NCI-H82 treated with DMSO at 0.1 percent for 48 hours (cell line): ENCODE measurements around the gene APCDD1L.
"Not testable (repeated sequence)": the region's sequence is repeated elsewhere in the genome, so short reads cannot be mapped to it uniquely, and the experiment has no call there.

Experiments used
- DNase-seq: peaks from one replicate; lab custom pipeline; 2025; ENCODE audit not compliant: unreplicated experiment; lab: John Stamatoyannopoulos, UW

Gene APCDD1L

DNA sequence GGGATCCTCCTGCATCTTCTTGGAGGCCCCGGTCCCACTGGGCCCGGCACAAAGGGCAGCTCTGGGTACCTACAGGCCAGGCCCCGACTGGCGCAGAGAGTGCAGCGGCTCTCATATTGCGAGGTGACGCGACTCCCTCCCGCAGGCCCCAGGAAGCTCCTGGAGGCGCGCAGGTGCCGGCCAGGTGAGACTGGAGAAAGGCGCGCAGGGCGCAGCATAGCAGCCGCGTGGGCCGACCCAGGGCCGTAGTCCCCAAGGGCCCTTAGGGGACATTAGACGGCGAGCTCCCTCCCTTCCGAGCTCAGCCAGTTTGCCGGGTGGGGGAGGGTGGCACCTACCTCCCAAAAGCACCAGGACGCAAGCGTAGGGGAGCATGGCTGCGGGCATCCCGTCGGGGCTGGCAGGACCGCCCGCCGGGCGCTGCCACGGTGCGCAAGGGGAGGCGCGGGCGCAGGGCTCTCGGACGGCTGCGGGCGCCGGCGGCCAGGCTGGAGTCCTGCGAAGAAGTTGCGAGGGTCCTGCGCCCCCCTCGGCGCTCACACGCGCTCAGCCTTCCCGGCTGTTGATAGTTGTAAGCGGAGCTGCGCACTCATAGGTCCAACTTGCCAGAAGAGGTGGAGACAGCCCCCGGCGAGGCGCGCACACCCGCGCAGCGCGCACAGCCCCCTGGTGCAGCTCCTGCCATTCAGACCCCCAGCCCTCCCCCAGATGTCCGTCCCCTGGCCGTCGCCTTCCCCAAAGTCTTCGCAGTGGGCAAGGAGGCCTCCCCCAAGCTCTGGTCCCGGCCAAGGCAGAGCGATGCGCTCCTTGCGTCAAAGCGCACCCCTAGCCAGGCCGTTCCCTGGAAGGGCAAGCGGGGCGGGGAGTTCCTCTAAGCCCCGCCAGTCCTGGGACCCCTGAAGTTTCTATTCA lies 622 bp downstream of the APCDD1L start:
- no peak for DNase-seq

DNA sequence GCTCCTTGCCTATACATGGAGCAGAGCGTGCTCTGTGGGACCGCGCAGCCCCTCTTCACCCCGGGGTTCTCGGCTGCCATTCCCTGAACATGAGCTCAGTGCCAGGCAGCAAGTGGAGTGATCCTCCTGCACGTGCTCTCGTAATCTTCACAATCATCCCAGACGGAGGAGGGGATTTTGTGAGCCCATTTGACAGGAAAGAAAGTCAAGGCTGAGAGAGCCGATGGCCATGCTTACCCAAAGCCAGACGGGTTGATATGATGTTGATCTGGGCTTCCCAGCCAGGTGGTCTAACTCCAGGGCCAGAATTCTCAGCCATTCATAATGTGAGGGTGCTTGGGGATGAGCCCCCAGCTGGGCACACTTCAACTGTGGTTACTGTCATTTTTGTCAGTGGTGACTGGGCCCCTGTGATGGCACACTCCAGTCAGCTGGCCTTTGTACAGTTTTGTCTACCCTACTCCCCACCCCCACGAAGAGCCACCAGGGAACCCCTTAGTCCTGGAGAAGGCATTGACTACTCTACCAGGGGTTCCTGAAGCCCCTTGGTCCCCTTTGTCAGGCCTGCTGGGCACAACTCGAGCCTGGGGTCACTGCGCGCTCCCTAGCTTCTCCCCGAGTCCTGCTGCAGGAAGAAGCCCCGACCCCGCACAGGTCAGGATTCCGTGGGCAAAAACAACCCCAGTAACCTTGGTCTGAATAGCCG lies 1.5 kb downstream of the APCDD1L start:
- DNase-seq = no peak

DNA sequence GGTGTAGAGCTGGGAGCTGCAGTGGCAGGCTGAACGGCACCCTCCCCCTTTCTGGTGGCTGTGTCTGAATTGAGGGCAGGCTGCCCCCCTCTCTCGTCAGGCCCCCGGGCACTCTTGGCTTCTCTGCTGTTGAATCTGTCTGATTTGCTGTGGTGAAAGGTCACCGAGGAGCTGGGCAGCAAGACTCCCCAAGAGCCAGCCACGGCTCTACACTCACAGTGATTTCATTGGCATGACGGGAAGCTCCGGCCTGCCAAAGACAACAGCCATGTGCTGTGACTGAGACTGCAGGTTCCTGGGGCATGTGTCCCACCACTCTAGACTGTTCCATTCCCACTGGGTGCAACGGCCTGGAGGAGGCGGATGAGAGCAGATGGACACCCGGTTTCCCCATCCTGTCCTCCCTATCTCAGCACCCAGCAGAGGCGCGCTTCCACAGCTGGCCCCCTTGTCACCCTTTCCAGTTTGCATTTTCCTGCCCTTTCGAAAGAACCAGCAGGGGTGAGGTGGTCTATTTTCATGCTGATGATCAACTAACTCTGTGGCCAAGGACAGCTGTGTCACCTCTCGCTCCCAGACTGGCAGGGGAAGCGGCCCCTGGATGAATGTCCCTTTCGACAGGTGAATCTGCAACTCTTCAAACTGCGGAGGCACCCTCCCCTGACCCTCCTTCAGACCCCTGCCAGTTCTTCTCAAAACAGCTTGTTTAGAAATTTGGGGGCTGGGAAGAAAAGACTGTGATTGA lies 2.2 kb downstream of the APCDD1L start:
- no peak for DNase-seq

DNA sequence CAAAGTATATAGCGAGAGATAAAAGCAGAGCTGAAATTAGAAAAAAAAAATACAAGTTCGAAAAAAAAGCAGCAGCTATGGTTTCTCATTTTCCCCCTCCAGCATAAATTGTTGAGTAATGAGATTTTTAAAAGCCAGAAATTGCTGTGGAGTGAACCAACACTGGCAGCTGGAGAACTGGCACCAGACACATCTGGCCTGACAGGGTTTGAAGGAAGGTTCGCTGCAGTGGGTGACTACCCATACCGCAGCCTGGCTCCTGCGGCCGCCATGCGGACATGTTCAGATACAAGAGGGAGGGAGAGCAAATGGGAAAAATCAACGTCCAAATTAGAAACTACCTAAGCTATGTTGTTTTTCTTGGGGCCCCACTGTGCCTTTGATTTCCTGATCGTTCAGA lies 3.3 kb downstream of the APCDD1L start:
- DNase-seq = no peak

DNA sequence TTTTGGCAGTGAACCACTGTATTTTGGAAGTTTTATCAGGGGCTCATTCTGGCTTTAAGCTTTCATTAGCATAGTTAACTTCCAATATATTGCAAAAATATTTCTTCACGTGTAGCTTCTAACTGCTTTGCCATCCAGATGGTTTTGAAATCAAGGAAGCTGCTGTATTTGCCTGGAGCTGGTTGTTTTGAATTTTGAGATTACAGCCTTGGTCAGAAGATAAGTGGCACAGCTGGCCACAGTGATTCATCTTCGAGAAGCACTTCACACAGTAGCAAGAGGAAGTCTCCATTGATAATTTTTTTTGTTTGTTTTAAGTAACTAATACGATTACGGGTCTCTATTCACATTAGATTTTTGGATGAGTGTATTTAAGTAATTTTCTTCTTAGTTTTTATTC lies 3.8 kb downstream of the APCDD1L start:
- DNase-seq = no peak

DNA sequence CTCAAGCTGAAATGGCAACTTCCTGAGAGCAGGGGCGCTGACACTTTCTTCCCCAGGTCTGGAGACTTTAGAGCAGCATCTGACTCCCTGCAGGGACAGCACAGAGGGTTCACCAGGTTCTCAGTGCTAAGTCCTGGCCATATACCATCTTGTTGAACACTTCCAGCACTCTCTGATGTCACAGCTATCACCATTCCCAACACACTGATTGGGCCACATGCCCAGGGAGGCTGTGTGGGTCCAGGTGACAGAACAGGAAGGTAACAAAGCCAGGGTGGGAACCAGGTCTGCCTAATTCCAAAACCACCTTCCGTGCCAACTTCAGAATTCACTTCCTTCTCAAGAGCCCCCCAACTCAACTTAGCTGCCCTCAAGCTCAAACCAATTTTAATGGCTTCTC lies 4.3 kb downstream of the APCDD1L start:
- DNase-seq = no peak

DNA sequence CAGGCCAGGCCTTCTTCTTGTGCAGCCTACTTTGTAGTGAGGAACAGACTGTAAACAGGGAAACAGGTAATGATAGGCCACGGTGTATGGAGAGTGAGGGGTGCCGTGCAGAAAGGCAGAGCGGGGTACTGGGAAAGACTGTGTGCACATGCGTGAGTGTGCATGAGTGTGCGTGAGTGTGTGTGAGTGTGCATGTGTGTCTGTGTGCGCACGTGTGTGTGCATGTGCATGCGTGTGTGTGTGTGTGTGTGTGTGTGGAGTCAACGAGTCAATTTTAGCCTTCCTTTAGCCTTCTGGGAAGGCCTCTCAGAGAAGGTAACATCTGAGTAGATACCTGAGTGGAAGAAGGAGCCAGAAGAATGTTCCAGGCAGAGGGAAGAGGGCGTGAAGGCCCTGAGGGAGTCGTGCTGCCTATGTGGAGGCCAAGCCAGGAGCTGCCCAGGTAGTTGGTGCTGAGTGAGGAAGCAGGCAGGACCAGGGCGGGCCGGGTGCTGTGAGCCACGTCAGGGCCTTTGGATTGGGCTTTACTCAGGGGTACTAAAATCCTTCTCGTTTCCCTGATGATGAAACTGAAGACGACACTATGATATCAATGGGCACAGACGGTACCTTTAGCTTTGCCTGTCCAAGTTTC lies 6.3 kb downstream of the APCDD1L start:
- DNase-seq = no peak

DNA sequence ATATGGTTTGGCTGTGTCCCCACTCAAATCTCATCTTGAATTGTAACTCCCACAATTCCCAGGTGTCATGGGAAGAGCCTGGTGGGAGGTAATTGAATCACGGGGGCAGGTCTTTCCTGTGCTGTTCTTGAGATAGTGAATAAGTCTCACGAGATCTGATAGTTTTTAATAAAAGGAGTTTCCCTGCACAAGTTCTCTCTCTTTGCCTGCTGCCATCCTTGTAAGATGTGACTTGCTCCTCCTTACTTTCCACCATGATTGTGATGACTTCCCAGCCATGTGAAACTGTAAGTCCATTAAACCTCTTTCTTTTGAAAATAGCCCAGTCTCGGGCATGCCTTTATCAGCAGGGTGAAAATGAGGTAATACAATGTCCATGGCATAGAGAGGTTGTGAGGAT lies 8.2 kb downstream of the APCDD1L start:
- DNase-seq = not testable (repeated sequence)

DNA sequence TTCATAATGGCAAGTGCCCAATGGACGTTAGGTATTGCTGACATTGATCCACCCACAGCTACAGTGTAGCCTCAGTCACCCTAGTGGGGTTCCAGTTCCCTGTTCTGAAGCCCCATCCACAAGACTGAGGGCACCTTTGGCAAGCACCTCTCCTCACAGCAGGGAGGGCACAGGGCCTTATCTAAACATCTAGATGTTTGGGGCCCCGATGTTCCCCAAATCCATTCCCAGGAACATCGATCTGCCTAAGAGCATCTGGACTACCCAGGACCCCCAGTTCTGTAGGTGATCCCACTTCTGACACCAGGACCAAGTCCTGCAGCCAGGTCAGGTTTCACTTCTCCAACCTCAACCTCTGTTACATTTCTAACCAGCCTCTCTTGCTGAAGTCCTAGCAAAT lies 10.6 kb downstream of the APCDD1L start:
- DNase-seq = no peak

DNA sequence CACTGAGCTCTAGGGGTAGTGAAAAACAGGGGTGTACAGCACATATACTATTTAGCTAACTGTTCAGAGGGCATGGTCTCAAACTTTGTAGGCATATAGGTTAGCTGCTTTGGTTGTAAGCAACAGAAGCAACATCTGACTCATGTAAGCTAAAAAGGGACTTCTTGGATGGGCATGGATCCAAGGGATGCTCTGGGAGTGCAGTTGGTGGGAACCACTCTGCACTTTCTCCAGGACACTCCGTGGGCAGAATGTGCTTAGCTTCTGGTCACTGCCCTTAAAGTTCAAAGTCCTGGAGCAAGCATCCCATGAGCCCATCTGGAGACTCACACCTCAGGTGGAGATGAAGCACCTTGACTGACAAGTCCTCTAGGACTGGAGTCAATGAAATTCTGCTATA lies 11.5 kb downstream of the APCDD1L start:
- no peak for DNase-seq

DNA sequence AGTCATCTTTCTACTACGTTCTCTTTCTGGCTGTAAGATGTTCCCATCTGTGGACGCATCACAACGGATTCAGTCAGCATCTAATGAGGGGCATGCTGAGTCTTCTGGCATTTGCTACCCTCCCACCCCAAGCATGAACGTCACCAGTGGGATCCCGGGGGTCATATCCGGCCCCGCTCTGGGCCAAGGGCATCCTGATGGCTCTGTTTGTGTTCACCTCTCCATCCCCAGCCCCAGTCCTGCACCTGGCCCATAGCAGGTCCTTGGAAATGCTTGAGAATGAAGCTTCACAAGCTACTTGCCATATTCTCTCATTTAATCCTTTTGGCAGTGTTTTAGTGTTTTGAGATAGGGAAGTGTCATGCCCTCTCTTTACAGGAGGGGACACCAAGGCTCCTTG lies 14.9 kb downstream of the APCDD1L start:
- no peak for DNase-seq

DNA sequence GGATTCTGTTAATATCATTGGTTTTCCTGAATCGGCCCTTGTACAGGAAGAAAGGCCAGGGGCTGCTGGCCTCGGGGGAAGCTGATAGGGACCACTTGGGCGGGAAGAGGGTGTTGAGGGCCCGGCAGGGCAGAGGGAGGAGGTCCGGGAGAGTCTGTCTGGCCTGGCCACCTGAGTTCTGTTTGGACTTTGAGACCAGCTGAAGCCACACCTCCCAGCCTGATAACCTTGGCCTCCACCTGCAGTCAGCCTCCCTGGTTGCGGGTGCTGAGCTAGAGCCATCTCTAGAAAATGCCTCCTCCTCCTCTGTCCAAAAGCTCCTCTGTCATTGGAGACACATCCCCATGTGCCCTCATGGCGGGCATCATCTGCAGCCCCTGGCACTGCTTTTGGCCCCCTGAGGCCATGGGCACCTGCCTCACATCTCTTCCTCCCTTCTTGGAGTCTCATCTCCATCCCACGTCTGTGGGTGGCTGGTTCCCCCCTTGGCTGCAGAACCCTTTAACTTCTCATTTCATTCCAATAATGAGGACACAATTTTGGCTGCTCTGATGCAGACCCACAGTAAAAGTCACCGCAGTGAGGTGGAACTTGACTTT lies 16.6 kb downstream of the APCDD1L start:
- no peak for DNase-seq

DNA sequence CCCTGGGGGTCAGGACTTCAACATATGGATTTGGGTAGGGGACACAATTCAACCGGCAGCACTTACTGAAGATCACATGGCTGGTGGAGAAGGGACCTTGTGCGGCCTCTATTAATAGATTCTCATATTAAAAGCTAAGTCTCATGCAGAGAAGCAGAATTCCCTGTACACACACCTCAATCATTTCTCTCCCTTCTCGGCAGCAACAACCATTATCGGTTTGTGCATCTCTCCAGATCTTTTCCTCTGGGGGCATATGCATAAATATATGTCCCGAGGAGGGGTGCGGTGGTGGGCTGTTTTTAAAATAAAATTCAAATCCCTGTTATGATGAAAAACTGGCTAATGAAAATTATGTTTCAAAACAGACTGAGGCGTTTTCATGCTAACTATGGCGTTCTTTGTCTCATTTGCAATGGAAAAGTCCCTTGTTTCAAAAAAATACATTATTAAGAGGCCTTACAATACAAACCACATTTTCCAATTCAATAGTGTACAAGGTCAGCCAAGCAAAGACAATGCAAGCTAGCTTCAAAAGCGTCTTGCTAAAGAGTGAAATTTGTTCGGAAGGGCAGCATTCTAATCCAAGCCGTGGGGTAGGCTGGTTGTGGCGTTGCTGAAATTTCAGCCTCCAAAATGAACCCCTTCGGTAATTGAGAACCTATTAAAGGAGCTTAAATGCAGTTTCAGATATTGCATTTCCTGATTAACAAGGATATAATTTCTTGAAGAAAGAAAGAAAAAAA lies 17.3 kb downstream of the APCDD1L start:
- no peak for DNase-seq

DNA sequence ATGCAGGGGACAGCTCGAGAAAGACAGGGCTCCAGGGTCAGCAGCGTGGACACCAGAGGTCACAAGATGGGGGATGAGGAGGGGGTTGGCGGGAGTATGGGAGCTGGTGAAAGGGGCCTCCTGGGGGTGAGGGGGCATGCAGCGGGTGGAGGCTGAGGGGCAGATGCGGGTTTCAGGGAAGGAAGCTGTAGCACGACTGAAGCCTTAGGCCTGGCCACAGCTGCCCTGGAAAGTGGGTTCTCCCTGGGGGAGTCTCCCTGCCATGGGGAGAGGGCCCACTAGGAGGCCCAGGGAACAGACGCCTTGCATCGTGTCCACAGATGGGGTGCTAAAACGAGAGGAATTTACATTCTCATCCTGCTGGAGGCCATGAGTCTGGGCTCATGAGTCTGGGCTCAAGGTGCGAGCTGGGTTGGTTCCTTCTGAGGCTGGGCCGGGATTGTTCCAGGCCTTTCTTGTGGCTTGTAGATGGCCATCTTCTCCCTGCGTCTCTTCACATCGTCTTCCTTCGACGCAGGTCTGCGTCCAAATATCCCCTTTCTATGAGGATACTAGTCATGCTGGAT lies 18.0 kb downstream of the APCDD1L start:
- no peak for DNase-seq

DNA sequence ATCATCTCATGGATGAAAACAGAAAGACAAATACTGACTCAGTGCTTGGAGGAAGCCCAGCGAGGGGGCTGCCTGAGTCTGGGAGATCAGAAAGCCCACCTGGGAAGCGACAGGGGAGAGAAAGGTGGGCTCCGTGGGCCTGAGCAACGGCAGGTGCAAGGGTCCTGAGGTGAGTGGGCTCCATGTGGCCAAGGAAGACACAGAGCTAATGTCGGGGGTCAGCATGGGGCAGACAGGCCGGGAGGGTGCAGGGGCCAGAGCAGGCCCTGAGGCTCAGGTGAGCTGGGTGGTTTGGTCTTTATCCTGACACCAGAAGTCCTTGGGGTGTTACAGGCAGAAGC lies 18.8 kb downstream of the APCDD1L start:
- no peak for DNase-seq

DNA sequence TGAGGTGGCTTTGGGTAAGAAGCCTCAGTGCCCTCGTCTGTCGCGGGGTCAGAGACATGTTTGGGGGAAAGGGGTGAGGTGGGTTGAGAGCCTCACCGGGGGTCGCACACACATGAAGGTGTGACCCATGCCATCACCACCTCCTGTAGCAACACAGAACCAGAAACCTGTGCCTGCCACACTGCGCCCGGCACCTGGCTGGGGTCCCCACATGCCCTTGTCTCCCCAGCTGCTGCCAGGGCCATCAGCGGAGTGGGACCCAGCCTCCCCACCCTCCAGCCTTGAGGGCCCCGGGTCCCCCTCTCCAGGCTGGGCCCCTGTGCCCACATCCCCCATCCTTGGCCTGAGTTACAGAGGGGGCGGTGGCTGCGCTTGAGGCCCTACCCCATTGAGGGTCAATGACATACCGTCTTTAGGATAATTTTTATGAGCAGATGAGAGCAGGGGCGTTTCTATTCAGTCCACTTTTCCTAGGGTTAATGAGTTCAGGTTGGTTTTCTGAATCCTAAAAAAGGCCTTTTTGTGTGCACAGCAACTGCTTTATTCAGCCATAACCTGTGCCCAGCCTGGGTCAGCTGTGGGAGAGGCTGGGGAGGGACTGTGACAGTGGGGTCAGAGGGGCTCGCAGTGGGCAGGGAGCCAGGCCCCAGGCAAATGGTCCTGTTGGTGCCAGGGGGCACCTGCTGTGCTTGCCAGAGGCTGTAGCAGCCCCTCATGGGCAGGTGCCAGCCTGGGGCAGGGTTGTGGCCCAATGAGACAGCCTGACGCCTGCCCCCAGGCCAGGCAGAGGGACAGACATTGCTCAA lies 19.4 kb downstream of the APCDD1L start:
- DNase-seq = no peak

DNA sequence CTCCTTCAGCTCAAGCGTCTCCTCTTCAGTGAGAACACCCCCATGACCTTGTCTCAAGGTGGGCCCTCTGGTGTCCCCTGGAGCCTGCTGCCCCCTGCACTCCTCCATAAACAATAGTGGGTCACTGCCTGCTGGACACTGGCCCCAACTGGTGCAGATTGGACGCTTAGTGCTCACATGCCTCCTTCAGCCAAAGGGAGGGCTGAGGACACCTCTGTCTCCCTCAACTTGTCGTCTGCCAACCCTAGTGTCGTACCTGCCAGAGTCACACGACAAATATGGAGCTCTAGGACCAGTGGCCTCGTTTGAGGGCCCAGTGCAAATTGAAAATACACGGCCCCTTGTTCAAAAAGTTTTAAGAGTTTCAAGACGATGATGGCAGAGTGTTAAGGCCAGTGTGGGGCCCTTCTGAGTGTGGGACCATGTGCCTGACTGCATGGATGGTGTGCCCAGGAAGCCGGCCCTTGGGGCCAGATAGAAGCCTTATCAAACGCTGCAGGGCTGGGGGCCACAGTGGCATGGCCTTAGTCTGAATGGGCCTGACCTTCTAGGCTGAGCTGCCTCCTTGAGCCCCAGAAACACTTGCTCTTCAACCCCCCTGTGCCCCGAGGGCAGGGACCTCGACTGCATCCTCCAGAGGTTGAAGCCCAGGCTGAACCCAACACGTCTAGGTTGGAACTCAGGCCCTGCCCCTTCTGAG lies 20.1 kb downstream of the APCDD1L start:
- DNase-seq = no peak

DNA sequence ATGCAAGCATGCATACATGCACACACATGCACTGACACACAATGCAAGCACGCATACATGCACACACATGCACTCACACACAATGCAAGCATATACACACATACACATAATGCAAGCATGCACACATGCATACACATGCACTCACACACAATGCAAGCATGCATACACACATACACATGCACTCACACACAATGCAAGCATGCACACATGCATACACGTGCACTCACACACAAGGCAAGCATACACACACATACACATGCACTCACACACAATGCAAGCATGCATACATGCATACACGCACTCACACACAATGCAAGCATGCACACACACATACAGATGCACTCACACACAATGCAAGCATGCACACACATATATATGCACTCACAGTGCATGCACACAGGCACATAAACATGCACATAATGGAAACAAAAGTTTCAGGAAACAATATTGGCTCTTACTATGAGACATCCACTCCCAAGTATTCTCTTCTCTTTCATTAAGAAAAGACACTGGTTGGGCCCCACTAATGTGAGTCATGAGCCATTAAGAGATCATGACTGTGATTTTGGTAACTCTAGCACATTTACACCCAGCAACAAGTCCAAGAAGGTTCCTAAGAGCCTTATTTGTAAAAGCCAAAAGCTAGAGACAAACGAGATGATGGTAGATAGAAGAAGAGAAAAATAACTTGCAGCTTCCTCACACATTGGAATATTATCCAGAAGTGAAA lies 22.2 kb downstream of the APCDD1L start:
- DNase-seq = no peak
